GM18519 (cell line): ENCODE measurements around the gene ZNF679.
"Not testable (repeated sequence)": the region's sequence is repeated elsewhere in the genome, so short reads cannot be mapped to it uniquely, and the experiment has no call there.

ENCODE experiments used
- ATAC-seq: cut with Tn5 transposase; IDR thresholded peaks from one replicate; pipeline ENCODE4 v1.9.1; 2021; ENCODE audit warnings: mild to moderate bottlenecking, moderate library complexity; ENCODE audit not compliant: unreplicated experiment, low FRiP score

ZNF679 gene

DNA sequence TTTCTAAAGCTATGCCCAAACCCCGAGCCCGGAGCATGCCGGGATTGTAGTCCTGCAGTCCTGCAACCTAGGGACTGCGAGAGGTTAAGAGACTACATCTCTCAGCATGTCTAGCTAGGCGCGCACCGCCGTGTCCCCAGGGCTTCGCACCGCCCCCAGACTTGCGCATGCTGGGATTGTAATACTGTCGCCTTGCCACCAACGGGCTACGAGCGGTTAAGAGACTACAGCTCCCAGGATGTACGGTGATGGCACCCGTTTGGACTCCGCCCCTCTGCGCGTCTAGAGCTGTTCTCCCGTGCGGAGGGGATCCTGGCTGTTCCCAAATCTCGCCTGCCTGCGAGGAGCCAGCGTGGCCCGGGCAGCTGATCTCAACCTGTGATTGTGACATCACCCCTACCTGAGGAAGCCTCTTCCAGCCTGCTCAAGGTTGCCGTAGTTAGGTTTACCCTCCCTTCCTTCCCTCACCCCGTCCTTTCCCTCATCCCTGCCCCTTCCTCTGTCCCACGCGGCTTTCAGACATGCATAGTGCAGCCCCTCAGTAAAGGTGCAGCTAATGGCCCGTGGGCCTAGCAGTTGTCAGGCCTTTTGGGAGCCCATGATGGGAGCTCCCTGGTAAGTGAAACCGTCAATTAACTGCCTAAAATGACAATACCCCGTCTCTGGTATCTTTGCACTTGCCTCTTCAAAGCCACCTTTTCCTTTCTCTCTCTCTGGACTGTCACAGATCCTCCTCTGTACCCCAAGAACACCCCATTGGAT is 79.2 kb downstream of the ZNF679 start:
- ATAC-seq, result peak; percentile 98

DNA sequence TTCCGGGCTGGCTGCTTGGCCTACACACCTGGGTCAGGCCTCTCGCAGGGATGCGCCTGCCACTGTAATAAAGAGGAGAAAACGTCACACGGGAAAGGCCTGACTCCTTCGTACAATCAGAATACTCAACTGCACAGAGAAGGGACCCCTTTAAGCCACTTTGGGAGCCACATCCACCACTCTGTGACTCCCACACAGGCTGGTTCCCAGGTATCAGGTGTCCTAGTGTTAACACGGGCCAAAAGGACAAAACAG is 79.7 kb downstream of the ZNF679 start:
- ATAC-seq, result no peak

DNA sequence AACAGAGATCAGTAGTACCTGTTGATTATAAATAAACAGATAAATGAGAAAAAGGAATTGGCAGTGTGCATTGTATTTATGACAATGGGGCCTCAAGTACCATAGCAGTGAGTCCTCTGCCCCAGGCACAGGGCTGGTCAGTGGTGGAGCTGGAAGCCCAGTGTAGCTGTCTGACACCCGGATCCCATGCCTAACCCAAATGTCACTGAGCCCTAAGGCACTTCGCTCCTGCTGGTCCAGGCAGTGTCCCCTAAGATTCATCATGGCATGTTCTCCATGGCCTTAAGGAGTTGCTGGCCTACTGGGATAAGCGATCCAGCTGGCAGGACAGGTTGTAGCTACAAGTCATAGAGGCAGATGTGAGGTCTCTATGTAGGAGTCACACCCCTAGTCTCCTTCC is 82.2 kb downstream of the ZNF679 start:
- ATAC-seq, result no peak

DNA sequence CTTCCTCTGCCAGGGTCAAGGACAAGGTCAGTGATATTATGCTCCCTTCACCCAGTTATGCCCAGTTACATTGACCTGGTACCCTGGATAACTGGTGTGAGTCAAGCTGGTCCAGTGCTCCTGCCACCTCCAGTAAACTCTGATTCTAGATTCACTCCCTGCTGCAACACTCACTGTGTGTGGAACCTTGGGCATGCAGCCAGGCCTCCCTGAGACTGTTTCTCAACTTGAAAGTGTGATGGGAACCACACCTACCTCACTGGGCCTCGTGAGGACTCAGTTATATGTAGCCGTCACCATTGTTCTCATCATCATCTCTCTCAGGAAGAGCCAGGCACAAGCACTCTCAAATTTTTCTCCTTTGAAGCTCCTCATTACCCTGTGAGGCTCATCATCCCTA is 84.6 kb downstream of the ZNF679 start:
- ATAC-seq, result no peak

DNA sequence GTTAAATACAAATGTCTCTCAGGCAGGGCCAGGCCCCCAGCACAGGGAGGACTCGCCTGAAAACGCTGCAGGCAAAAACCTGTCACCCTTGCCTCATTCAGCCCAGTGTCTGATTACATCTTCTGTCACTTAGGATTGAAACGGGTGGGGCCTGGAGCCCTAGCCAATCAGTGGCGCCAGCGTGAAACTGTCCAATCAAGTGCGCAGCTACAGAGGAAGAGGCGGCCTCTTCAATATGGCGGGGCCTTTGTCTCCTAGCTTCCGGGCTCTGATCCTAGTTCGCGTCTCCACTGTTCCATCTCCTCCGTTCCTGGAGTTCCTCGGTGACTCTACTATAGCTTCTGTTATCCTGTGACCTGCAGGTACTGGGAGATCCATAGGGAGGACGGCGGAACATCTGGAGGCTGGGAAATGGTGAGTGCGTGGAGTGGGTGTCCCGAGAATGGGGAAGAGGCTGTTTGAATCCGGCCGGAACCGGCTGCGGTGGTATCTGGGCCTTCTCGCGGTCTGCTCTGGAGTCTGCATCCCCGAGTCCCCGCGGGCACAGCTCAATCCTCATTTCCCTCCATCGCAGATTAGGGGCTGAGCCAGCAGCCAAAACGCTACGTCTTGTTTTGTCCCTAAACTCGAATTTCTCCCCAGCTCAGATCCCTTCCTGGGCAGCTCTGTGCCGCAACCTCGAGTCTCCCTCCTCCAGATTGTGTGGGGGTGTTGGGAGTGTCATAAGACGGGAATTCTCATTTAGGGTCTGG is 85.6 kb downstream of the ZNF679 start, which contains the start of gene ZNF736:
ZNF736 (plus strand) TSS at position 222 of the 752 bp plus-strand sequence; CDS start at position 412, 190 bp downstream.
- ATAC-seq, result peak; percentile 100

DNA sequence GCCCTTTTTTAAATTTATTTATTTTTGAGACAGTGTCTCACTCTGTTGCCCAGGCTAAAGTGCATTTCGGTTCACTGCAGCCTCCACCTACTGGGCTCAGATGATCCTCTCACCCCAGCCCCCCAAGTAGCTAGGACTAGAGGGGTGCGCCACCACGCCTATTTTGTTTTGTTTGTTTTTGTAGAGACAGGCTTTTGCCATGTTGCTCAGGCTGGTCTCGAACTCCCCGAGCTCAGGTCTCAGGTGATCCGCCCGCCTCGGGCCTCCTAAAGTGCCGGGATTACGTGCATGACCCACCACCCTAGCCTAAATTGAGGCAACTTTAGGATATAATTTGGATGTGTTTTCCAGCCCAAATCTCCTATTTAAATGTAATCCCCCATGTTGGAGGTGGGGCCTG is 86.3 kb downstream of the ZNF679 start:
- ATAC-seq, result no peak

DNA sequence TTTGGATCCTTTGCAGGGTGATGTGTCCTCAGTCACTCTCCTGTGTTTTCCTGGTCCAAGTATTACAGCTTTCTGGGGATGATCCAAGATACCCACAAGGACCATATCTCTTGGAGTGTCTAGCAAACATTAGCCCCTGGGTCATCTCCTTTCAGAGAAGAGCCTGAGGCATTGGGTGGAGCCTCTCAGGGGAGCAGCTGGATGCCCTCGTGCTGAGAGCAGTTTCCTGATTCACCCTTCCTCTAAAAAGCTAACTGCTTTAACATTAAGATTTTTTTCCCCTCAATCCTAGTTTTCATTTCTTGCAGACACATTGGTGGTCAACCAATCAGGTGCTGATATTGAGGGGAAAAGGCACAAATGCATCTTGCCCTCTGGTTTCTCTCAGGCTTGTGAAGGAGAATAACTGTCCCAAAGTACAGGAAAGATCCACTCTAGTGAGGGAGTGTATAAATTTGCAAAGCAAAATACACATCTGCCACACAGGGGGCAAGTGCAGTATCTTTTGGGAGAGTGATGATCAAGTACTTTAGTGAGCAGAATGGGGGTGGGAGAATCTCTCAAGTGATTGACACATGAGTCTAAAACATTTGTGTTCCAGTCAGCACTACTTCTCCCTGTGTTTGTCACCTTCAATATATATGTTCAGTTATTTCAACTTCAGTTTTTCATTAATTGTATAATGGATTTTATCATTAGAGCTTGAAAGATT is 87.9 kb downstream of the ZNF679 start:
- ATAC-seq, result not testable (repeated sequence)
